Measurements from ENCODE around the gene INSRR. TPM values are rescaled to one million over a fixed set of nuclear protein-coding genes. Genes with fewer than 3 reads are reported as not detected.

The INSRR gene
- total RNA-seq, 2 donors from 2014 or later = not detected

GRCh38 chr1:156802421-156802935, 56.4 kb downstream of the INSRR start:
- intact Hi-C loops (cut with DNase I) = no loop called here
- H3K27me3 ChIP-seq = no peaks in the 10 kb centered on the region
- no peaks in the 10 kb centered on the region for H3K4me1 ChIP-seq
- H3K9ac ChIP-seq (ENCODE audit: low read depth in 2 of 2, low read length in 2 of 2) = no peak overlapping the region
- TF ChIP-seq CTCF (IDR thresholded peaks at IDR 0.05) = no peak
- H3K4me3 ChIP-seq = no peak overlapping the region
- H3K9me3 ChIP-seq = no peaks in the 10 kb centered on the region
- H3K27ac ChIP-seq = no peak overlapping the region
- H3K36me3 ChIP-seq = peaks cover 8% of the 10 kb centered on the region
- no peak for DNase-seq

- H3K9me3 ChIP-seq = no peaks in the 10 kb centered on the region
- H3K9ac ChIP-seq (ENCODE audit: low read depth in 2 of 2, low read length in 2 of 2) = no peak overlapping the region
- no peaks in the 10 kb centered on the region for H3K4me1 ChIP-seq
- DNase-seq = no peak
- H3K36me3 ChIP-seq = peaks cover 8% of the 10 kb centered on the region
- TF ChIP-seq CTCF (IDR thresholded peaks at IDR 0.05) = no peak
- intact Hi-C loops (cut with DNase I) = no loop called here
- H3K4me3 ChIP-seq = no peak overlapping the region
- H3K27me3 ChIP-seq = no peaks in the 10 kb centered on the region
- H3K27ac ChIP-seq = no peak overlapping the region
Measured at GRCh38 chr1:156801409-156802121, 57.4 kb downstream of the INSRR start.

- H3K27ac ChIP-seq = no peak overlapping the region
- DNase-seq = peak; percentile 50
- H3K27me3 ChIP-seq = no peaks in the 10 kb centered on the region
- peaks cover 8% of the 10 kb centered on the region for H3K36me3 ChIP-seq
- peak; percentile 86 for TF ChIP-seq CTCF (IDR thresholded peaks at IDR 0.05)
- H3K9ac ChIP-seq (ENCODE audit: low read depth in 2 of 2, low read length in 2 of 2) = no peak overlapping the region
- H3K4me3 ChIP-seq = no peak overlapping the region
- intact Hi-C loops (cut with DNase I) = loop anchor here (10.0 kb wide), 1 partner anchor 127 kb away; the partner anchor contains the start of gene LRRC71
- H3K9me3 ChIP-seq = no peaks in the 10 kb centered on the region
- H3K4me1 ChIP-seq = no peaks in the 10 kb centered on the region
Measured at GRCh38 chr1:156797212-156797871, 61.6 kb downstream of the INSRR start.

- DNase-seq = no peak
- intact Hi-C loops (cut with DNase I) = loop anchor here (10.0 kb wide), 1 partner anchor 128 kb away; the partner anchor contains the start of gene LRRC71
Measured at GRCh38 chr1:156796340-156797097, 62.4 kb downstream of the INSRR start.

More at GRCh38 chr1:156796340-156797097, 62.4 kb downstream of the INSRR start:
- Histone ChIP-seq H3K4me3 (no peak overlapping the region), H3K36me3 (peaks cover 11% of the 10 kb centered on the region), H3K4me1 (no peaks in the 10 kb centered on the region), H3K9me3 (no peaks in the 10 kb centered on the region), H3K27ac (no peak overlapping the region), H3K9ac (ENCODE audit: low read depth in 2 of 2, low read length in 2 of 2) (no peak overlapping the region), H3K27me3 (no peaks in the 10 kb centered on the region)
- no peak for TF ChIP-seq CTCF (IDR thresholded peaks at IDR 0.05)
